ENCODE measurements around the gene ANKHD1. TPM values are rescaled to one million over a fixed set of nuclear protein-coding genes. Genes with fewer than 3 reads are reported as not detected.
"Not testable (repeated sequence)": the region's sequence is repeated elsewhere in the genome, so short reads cannot be mapped to it uniquely, and the experiment has no call there.

Gene ANKHD1
- total RNA-seq, 1 donor = 81.1 TPM

GRCh38 chr5:140432212-140432611 lies 30.6 kb downstream of the ANKHD1 start:
- H3K79me2 ChIP-seq (ENCODE audit: insufficient read depth, low read length) = peaks cover 68% of the 10 kb centered on the region
- no peak for TF ChIP-seq CTCF (IDR thresholded peaks at IDR 0.05; ENCODE audit: extremely low read depth, low read depth, low read length)

GRCh38 chr5:140432916-140433315 lies 31.3 kb downstream of the ANKHD1 start:
- H3K36me3 ChIP-seq (ENCODE audit: insufficient read depth, low read length) = peaks cover 3% of the 10 kb centered on the region
- peaks cover 20% of the 10 kb centered on the region for H4K20me1 ChIP-seq (ENCODE audit: insufficient read depth, low read length)
- TF ChIP-seq CTCF (IDR thresholded peaks at IDR 0.05; ENCODE audit: extremely low read depth, low read depth, low read length) = no peak
- H3K27me3 ChIP-seq (ENCODE audit: insufficient read depth, low read length) = no peaks in the 10 kb centered on the region
- no peaks in the 10 kb centered on the region for H3K4me1 ChIP-seq (ENCODE audit: insufficient read depth, low read length)
- no peaks in the 10 kb centered on the region for H3K9me3 ChIP-seq (ENCODE audit: low read depth, low read length)
- H3K4me2 ChIP-seq (ENCODE audit: insufficient read depth, low read length) = no peak overlapping the region
- H3K79me2 ChIP-seq (ENCODE audit: insufficient read depth, low read length) = peaks cover 70% of the 10 kb centered on the region
- no peak overlapping the region for H3K27ac ChIP-seq (ENCODE audit: low read depth, low read length)
- no peak overlapping the region for H2AFZ ChIP-seq (ENCODE audit: low read length)
- DNase-seq (ENCODE audit: insufficient read length, low spot score, missing footprints) = no peak
- H3K4me3 ChIP-seq (ENCODE audit: insufficient read depth, low read length) = no peak overlapping the region

More at GRCh38 chr5:140432212-140432611, 30.6 kb downstream of the ANKHD1 start:
- H3K36me3 ChIP-seq (ENCODE audit: insufficient read depth, low read length) = peaks cover 3% of the 10 kb centered on the region
- no peaks in the 10 kb centered on the region for H3K27me3 ChIP-seq (ENCODE audit: insufficient read depth, low read length)
- DNase-seq (ENCODE audit: insufficient read length, low spot score, missing footprints) = no peak
- peaks cover 20% of the 10 kb centered on the region for H4K20me1 ChIP-seq (ENCODE audit: insufficient read depth, low read length)
- no peaks in the 10 kb centered on the region for H3K4me1 ChIP-seq (ENCODE audit: insufficient read depth, low read length)
- no peak overlapping the region for H3K27ac ChIP-seq (ENCODE audit: low read depth, low read length)
- no peak overlapping the region for H3K4me3 ChIP-seq (ENCODE audit: insufficient read depth, low read length)
- H2AFZ ChIP-seq (ENCODE audit: low read length) = no peak overlapping the region
- no peaks in the 10 kb centered on the region for H3K9me3 ChIP-seq (ENCODE audit: low read depth, low read length)
- H3K4me2 ChIP-seq (ENCODE audit: insufficient read depth, low read length) = no peak overlapping the region

GRCh38 chr5:140457368-140457767 lies 55.7 kb downstream of the ANKHD1 start:
- not testable (repeated sequence) for H3K4me2 ChIP-seq (ENCODE audit: insufficient read depth, low read length); H3K4me3 ChIP-seq (ENCODE audit: insufficient read depth, low read length); H3K79me2 ChIP-seq (ENCODE audit: insufficient read depth, low read length); H4K20me1 ChIP-seq (ENCODE audit: insufficient read depth, low read length); H3K27ac ChIP-seq (ENCODE audit: low read depth, low read length); DNase-seq (ENCODE audit: insufficient read length, low spot score, missing footprints); H2AFZ ChIP-seq (ENCODE audit: low read length); H3K9me3 ChIP-seq (ENCODE audit: low read depth, low read length); H3K27me3 ChIP-seq (ENCODE audit: insufficient read depth, low read length); H3K4me1 ChIP-seq (ENCODE audit: insufficient read depth, low read length)
- peaks cover 15% of the 10 kb centered on the region for H3K36me3 ChIP-seq (ENCODE audit: insufficient read depth, low read length)

GRCh38 chr5:140466981-140467742 lies 65.5 kb downstream of the ANKHD1 start:
- Histone ChIP-seq H3K4me3 (ENCODE audit: insufficient read depth, low read length) (no peak overlapping the region), H2AFZ (ENCODE audit: low read length) (no peak overlapping the region), H3K27ac (ENCODE audit: low read depth, low read length) (no peak overlapping the region), H3K36me3 (ENCODE audit: insufficient read depth, low read length) (peaks cover 3% of the 10 kb centered on the region), H3K79me2 (ENCODE audit: insufficient read depth, low read length) (no peaks in the 10 kb centered on the region), H3K27me3 (ENCODE audit: insufficient read depth, low read length) (no peaks in the 10 kb centered on the region), H3K9me3 (ENCODE audit: low read depth, low read length) (no peaks in the 10 kb centered on the region), H4K20me1 (ENCODE audit: insufficient read depth, low read length) (no peaks in the 10 kb centered on the region), H3K4me1 (ENCODE audit: insufficient read depth, low read length) (no peaks in the 10 kb centered on the region), H3K4me2 (ENCODE audit: insufficient read depth, low read length) (no peak overlapping the region)
- no peak for TF ChIP-seq CTCF (IDR thresholded peaks at IDR 0.05; ENCODE audit: extremely low read depth, low read depth, low read length)
- no peak for DNase-seq (ENCODE audit: insufficient read length, low spot score, missing footprints)
